ENCODE measurements around the gene NFASC.

Gene NFASC

GRCh38 chr1:205056956-205057568 is 186.4 kb downstream of the NFASC start (continued):
- TF ChIP-seq PRDM6 (tag by site-specific recombination; IDR thresholded peaks at IDR 0.05) (no peak), ZNF707 (tag by site-specific recombination; IDR thresholded peaks at IDR 0.05) (no peak), PRDM2 (tag by site-specific recombination; IDR thresholded peaks at IDR 0.05; ENCODE audit: borderline replicate concordance) (no peak), WT1 (tag by site-specific recombination; IDR thresholded peaks at IDR 0.05) (no peak), GLI4 (tag by site-specific recombination; IDR thresholded peaks at IDR 0.05) (no peak), ZBTB21 (tag by site-specific recombination; IDR thresholded peaks at IDR 0.05) (no peak), ZNF792 (tag by site-specific recombination; IDR thresholded peaks at IDR 0.05) (no peak)

- POLR2A ChIA-PET, result no interaction called here
These were observed 187.3 kb downstream of the NFASC start for GRCh38 chr1:205057808-205058575.

GRCh38 chr1:205058853-205059252 is 188.2 kb downstream of the NFASC start:
- Histone ChIP-seq H3K36me3 (ENCODE audit: control insufficient read depth in 2 of 2, insufficient read depth in 1 of 2, low read length in 2 of 2) (no peaks in the 10 kb centered on the region), H3K27ac (ENCODE audit: extremely low read depth, low read depth, low read length) (no peak overlapping the region), H3K9me3 (ENCODE audit: control insufficient read depth, insufficient read depth, low read depth, low read length) (no peaks in the 10 kb centered on the region), H3K4me3 (ENCODE audit: low read depth, low read length) (no peak overlapping the region), H3K4me1 (ENCODE audit: control insufficient read depth, insufficient read depth, low read length) (no peaks in the 10 kb centered on the region)
- no peak for TF ChIP-seq ZNF18 (tag by site-specific recombination; IDR thresholded peaks at IDR 0.05)
- TF ChIP-seq ZNF184 (tag by site-specific recombination; IDR thresholded peaks at IDR 0.05), result no peak
- no peak for TF ChIP-seq ZNF214 (tag by site-specific recombination; IDR thresholded peaks at IDR 0.05; ENCODE audit: borderline replicate concordance)
- TF ChIP-seq ZNF121 (tag by site-specific recombination; IDR thresholded peaks at IDR 0.05), result no peak
- TF ChIP-seq ZNF16 (tag by site-specific recombination; IDR thresholded peaks at IDR 0.05; ENCODE audit: low read depth), result no peak
- no peak for TF ChIP-seq ZNF169 (tag by site-specific recombination; IDR thresholded peaks at IDR 0.05)
- no peak for TF ChIP-seq PRDM4 (tag by site-specific recombination; IDR thresholded peaks at IDR 0.05)
- POLR2A ChIA-PET, result no interaction called here
- CTCF ChIA-PET, result interaction anchor here (0.7 to 5.9 kb wide), 2 partner anchors 69 to 132 kb away, joined by 3 to 282 read pairs; no protein-coding TSS in a partner anchor

More at GRCh38 chr1:205057808-205058575, 187.3 kb downstream of the NFASC start:
- H3K9me3 ChIP-seq (ENCODE audit: control insufficient read depth, insufficient read depth, low read depth, low read length), result no peaks in the 10 kb centered on the region
- no peaks in the 10 kb centered on the region for H3K4me1 ChIP-seq (ENCODE audit: control insufficient read depth, insufficient read depth, low read length)
- H3K36me3 ChIP-seq (ENCODE audit: control insufficient read depth in 2 of 2, insufficient read depth in 1 of 2, low read length in 2 of 2), result no peaks in the 10 kb centered on the region
- no peak for TF ChIP-seq ZNF37A (tag by site-specific recombination; IDR thresholded peaks at IDR 0.05)
- no peak for TF ChIP-seq ZNF426 (tag by site-specific recombination; IDR thresholded peaks at IDR 0.05)
- no peak for TF ChIP-seq GLI2 (tag by site-specific recombination; IDR thresholded peaks at IDR 0.05; ENCODE audit: borderline replicate concordance, low read depth)
- no peak overlapping the region for H3K4me3 ChIP-seq (ENCODE audit: low read depth, low read length)
- no peak overlapping the region for H3K27ac ChIP-seq (ENCODE audit: extremely low read depth, low read depth, low read length)
- CTCF ChIA-PET, result interaction anchor here (0.6 to 0.8 kb wide), 3 partner anchors 68 to 446 kb away, joined by 3 to 4 read pairs (median 3); no protein-coding TSS in a partner anchor
